Panc1 (cell line): ENCODE measurements around the gene EDNRB. TPM values are rescaled to one million over a fixed set of nuclear protein-coding genes. Genes with fewer than 3 reads are reported as not detected.
A peak's percentile ranks its signal among the peaks of the same experiment; 100 is the strongest.

Experiments used
- ATAC-seq: fragments of 200-7000 bp; cut with Tn5 transposase; 2 replicates; pipeline ENCODE4 v1.9.1; 2020; ENCODE audit warnings: mild to moderate bottlenecking, moderate library complexity
- BruUV-seq: library from RNA; stranded (reverse); fragments of 400-500 nt; replicated peaks from 2 replicates; lab custom pipeline; 2021; lab: Mats Ljungman, UMichigan
- CTCF ChIA-PET: fragments of 300-600 bp; sonication (Branson Sonifier 250); formaldehyde crosslinking; loops from one replicate; lab custom pipeline; 2022; ENCODE audit warnings: antibody characterized with exemption; lab: Charles Lee
- POLR2A ChIA-PET: fragments of 300-600 bp; sonication (Branson Sonifier 250); formaldehyde crosslinking; loops from one replicate; lab custom pipeline; 2022; ENCODE audit warnings: antibody characterized with exemption; lab: Charles Lee
- DNase-seq: peaks from one replicate; pipeline ENCODE4 v3.0.0-alpha.2; 2010; ENCODE audit warnings: low read depth, low spot score
- H3K27ac ChIP-seq: 2 replicates; pipeline ENCODE4 v1.5.1; 2011; ENCODE audit warnings: mild to moderate bottlenecking, low read length, inconsistent platforms
- H3K27me3 ChIP-seq: fragments of 200-500 bp; sonication (Bioruptor generic); 2 replicates; pipeline ENCODE4 v1.6.0; 2014; ENCODE audit warnings: low read length, inconsistent platforms; ENCODE audit not compliant: control insufficient read depth, insufficient read depth
- H3K36me3 ChIP-seq: fragments of 200-500 bp; sonication (Bioruptor generic); 2 replicates; pipeline ENCODE4 v1.5.1; 2014; ENCODE audit warnings: inconsistent platforms, mild to moderate bottlenecking, low read length, moderate library complexity; ENCODE audit not compliant: control insufficient read depth, insufficient read depth
- H3K4me1 ChIP-seq: 2 replicates; pipeline ENCODE4 v1.5.1; 2011; ENCODE audit warnings: inconsistent platforms, mild to moderate bottlenecking, low read length, moderate library complexity; ENCODE audit not compliant: control insufficient read depth, insufficient read depth
- H3K4me3 ChIP-seq, 2 experiments: 2 replicates each; pipeline ENCODE4 v1.5.1; 2011 to 2012; ENCODE audit warnings: low read depth in 2 of 2, low read length in 2 of 2, mild to moderate bottlenecking in 2 of 2, inconsistent platforms in 1 of 2, moderate library complexity in 1 of 2
- H3K9me3 ChIP-seq: fragments of 200-500 bp; sonication (Bioruptor generic); 2 replicates; pipeline ENCODE4 v1.5.1; 2014; ENCODE audit warnings: low read depth, mild to moderate bottlenecking, inconsistent platforms, low read length, moderate library complexity; ENCODE audit not compliant: control insufficient read depth, insufficient read depth
- POLR2AphosphoS5 ChIP-seq: IDR thresholded peaks from 2 replicates; pipeline ENCODE4 v1.6.1; 2012; ENCODE audit warnings: mild to moderate bottlenecking, low read depth, low read length, moderate library complexity
- SIN3A ChIP-seq: IDR thresholded peaks from 2 replicates; pipeline ENCODE4 v1.6.1; 2012; ENCODE audit warnings: low read depth, mild to moderate bottlenecking, low read length, moderate library complexity, borderline replicate concordance; ENCODE audit not compliant: insufficient read depth
- TCF7L2 ChIP-seq: IDR thresholded peaks from 2 replicates; pipeline ENCODE4 v1.6.1; 2011; ENCODE audit warnings: mild to moderate bottlenecking, low read depth, low read length, inconsistent platforms
- in situ Hi-C: cut with HindIII; loops from 2 replicates; pipeline ENCODE4 v1.10.0; 2016; ENCODE audit warnings: low sequenced_read_pairs, low pct_unique_long_range_greater_than_20kb
- intact Hi-C: fragments of 100-400 bp; cut with micrococcal nuclease; formaldehyde crosslinking; loops from one replicate; pipeline ENCODE4 v1.10.0; 2022; ENCODE audit not compliant: unreplicated experiment
- total RNA-seq: library from RNA; stranded (reverse); gene quantifications from one replicate; pipeline ENCODE4 v1.2.1, GENCODE V29; 2021; ENCODE audit not compliant: unreplicated experiment
- TF ChIP-seq, protein P1 (sequence below): fragments of 450-650 bp; IDR thresholded peaks from 2 replicates; pipeline ENCODE4 v1.5.1; 2017; ENCODE audit warnings: mild to moderate bottlenecking
- TF ChIP-seq, protein P2 (sequence below), 2 experiments: IDR thresholded peaks; 2 replicates each; pipeline ENCODE4 v1.6.1; 2011 to 2012; ENCODE audit warnings: low read depth in 2 of 2, control low read depth in 1 of 2, low read length in 1 of 2, mild to moderate bottlenecking in 1 of 2, moderate library complexity in 1 of 2; ENCODE audit not compliant: insufficient read depth in 1 of 2

EDNRB gene
- total RNA-seq, 1 experiment from 2014 or later = 0.18 TPM

- Histone ChIP-seq H3K4me1 (no peaks in the 10 kb centered on the region), H3K9me3 (no peaks in the 10 kb centered on the region), H3K27me3 (no peaks in the 10 kb centered on the region), H3K36me3 (no peaks in the 10 kb centered on the region), H3K27ac (no peak overlapping the region), H3K4me3 (no peak overlapping the region)
- DNase-seq (no peak), ATAC-seq (no peak)
- TF ChIP-seq POLR2AphosphoS5 = no peak
- no peak for TF ChIP-seq SIN3A
- TF ChIP-seq, protein P1, sequence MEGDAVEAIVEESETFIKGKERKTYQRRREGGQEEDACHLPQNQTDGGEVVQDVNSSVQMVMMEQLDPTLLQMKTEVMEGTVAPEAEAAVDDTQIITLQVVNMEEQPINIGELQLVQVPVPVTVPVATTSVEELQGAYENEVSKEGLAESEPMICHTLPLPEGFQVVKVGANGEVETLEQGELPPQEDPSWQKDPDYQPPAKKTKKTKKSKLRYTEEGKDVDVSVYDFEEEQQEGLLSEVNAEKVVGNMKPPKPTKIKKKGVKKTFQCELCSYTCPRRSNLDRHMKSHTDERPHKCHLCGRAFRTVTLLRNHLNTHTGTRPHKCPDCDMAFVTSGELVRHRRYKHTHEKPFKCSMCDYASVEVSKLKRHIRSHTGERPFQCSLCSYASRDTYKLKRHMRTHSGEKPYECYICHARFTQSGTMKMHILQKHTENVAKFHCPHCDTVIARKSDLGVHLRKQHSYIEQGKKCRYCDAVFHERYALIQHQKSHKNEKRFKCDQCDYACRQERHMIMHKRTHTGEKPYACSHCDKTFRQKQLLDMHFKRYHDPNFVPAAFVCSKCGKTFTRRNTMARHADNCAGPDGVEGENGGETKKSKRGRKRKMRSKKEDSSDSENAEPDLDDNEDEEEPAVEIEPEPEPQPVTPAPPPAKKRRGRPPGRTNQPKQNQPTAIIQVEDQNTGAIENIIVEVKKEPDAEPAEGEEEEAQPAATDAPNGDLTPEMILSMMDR = no peak
- TF ChIP-seq, protein P2, sequence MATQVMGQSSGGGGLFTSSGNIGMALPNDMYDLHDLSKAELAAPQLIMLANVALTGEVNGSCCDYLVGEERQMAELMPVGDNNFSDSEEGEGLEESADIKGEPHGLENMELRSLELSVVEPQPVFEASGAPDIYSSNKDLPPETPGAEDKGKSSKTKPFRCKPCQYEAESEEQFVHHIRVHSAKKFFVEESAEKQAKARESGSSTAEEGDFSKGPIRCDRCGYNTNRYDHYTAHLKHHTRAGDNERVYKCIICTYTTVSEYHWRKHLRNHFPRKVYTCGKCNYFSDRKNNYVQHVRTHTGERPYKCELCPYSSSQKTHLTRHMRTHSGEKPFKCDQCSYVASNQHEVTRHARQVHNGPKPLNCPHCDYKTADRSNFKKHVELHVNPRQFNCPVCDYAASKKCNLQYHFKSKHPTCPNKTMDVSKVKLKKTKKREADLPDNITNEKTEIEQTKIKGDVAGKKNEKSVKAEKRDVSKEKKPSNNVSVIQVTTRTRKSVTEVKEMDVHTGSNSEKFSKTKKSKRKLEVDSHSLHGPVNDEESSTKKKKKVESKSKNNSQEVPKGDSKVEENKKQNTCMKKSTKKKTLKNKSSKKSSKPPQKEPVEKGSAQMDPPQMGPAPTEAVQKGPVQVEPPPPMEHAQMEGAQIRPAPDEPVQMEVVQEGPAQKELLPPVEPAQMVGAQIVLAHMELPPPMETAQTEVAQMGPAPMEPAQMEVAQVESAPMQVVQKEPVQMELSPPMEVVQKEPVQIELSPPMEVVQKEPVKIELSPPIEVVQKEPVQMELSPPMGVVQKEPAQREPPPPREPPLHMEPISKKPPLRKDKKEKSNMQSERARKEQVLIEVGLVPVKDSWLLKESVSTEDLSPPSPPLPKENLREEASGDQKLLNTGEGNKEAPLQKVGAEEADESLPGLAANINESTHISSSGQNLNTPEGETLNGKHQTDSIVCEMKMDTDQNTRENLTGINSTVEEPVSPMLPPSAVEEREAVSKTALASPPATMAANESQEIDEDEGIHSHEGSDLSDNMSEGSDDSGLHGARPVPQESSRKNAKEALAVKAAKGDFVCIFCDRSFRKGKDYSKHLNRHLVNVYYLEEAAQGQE (IDR thresholded peaks at IDR 0.05; ENCODE audit: insufficient read depth in 1 of 2, low read depth in 2 of 2, low read length in 1 of 2) = no peak
- intact Hi-C loops (no loop called here), in situ Hi-C loops (no loop called here)
- CTCF ChIA-PET = no interaction called here
- no TSS peak for BruUV-seq
- POLR2A ChIA-PET = no interaction called here
Measured at GRCh38 chr13:77925616-77926015, 7.0 kb upstream of the EDNRB start.

GRCh38 chr13:77919921-77920294 lies 1.3 kb upstream of the EDNRB start:
- Histone ChIP-seq H3K4me1 (no peaks in the 10 kb centered on the region), H3K4me3 (peak overlapping the region; percentile 17 to 55), H3K27ac (no peak overlapping the region), H3K36me3 (no peaks in the 10 kb centered on the region), H3K9me3 (no peaks in the 10 kb centered on the region), H3K27me3 (no peaks in the 10 kb centered on the region)
- CTCF ChIA-PET = interaction anchor here (0.6 kb wide), 1 partner anchor 984 kb away, joined by 7 read pairs; no protein-coding TSS in a partner anchor
- ATAC-seq = peak; percentile 45; the same call in 1 of the 2 replicates
- no peak for DNase-seq
- POLR2A ChIA-PET = no interaction called here
- intact Hi-C loops = no loop called here
- in situ Hi-C loops = no loop called here
- TF ChIP-seq POLR2AphosphoS5 = no peak
- TF ChIP-seq, protein P2 (IDR thresholded peaks at IDR 0.05; ENCODE audit: insufficient read depth in 1 of 2, low read depth in 2 of 2, low read length in 1 of 2) = no peak
- TF ChIP-seq TCF7L2 = no peak
- TF ChIP-seq SIN3A = no peak
- TF ChIP-seq, protein P1 = no peak
- BruUV-seq = no TSS peak
